PC-9 (cell line): ENCODE data around the gene EVL.

ENCODE experiments used
- EZH2 ChIP-seq: fragments of 200-600 bp; sonication (generic); IDR thresholded peaks from 2 replicates; pipeline ENCODE4 v1.8.0; 2017; ENCODE audit warnings: antibody characterized with exemption, low read depth
- TF ChIP-seq, protein P1 (sequence below): fragments of 200-600 bp; sonication (generic); conservative IDR thresholded peaks from 2 replicates; pipeline ENCODE4 v1.6.1; 2017; ENCODE audit warnings: mixed run types, antibody characterized with exemption, mild to moderate bottlenecking, moderate library complexity

- TF ChIP-seq, protein P1, sequence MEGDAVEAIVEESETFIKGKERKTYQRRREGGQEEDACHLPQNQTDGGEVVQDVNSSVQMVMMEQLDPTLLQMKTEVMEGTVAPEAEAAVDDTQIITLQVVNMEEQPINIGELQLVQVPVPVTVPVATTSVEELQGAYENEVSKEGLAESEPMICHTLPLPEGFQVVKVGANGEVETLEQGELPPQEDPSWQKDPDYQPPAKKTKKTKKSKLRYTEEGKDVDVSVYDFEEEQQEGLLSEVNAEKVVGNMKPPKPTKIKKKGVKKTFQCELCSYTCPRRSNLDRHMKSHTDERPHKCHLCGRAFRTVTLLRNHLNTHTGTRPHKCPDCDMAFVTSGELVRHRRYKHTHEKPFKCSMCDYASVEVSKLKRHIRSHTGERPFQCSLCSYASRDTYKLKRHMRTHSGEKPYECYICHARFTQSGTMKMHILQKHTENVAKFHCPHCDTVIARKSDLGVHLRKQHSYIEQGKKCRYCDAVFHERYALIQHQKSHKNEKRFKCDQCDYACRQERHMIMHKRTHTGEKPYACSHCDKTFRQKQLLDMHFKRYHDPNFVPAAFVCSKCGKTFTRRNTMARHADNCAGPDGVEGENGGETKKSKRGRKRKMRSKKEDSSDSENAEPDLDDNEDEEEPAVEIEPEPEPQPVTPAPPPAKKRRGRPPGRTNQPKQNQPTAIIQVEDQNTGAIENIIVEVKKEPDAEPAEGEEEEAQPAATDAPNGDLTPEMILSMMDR, result no peak
- TF ChIP-seq EZH2, result no peak
Observed at GRCh38 chr14:100156776-100157175, 91.6 kb downstream of the EVL start.
